Esophagus squamous epithelium (tissue), 4 donors: ENCODE results near the gene AMPD2.

Source experiments
- POLR2A ChIP-seq, 4 donors: fragments of 450-650 bp; IDR thresholded peaks; one replicate each; pipeline ENCODE4 v1.6.1; 2017; ENCODE audit warnings: antibody characterized with exemption in 4 of 4, mild to moderate bottlenecking in 4 of 4, moderate library complexity in 3 of 4
- TF ChIP-seq, protein P1 (sequence below), 6 experiments: fragments of 450-650 bp in 4 of 6; fragments of 200-600 bp in 2 of 6; sonication (generic) in 2 of 6; IDR thresholded peaks; one replicate each; pipeline ENCODE4 v1.5.1; 2016 to 2019; ENCODE audit warnings: antibody characterized with exemption in 6 of 6, mild to moderate bottlenecking in 4 of 6, moderate library complexity in 4 of 6

DNA sequence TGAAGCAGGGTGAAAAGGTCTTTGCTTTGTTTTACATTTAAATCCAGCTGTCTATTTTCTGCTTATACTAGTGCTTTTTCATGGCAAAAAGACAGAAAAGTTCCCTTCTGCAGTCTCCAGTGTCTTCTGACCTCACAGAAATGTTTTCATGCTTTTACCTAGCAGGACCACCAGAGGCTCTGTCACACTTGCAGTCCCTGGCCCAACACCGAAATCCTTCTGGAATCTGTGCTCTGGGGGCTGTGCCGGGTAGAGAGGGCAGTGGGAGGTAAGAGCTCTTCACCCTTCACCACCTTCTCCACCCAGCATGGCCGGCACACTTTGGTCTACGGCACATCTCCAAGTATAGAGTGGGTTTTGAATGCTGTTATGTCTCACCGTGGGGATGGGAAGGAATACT is 21.0 kb upstream of the AMPD2 start:
- TF ChIP-seq, protein P1, sequence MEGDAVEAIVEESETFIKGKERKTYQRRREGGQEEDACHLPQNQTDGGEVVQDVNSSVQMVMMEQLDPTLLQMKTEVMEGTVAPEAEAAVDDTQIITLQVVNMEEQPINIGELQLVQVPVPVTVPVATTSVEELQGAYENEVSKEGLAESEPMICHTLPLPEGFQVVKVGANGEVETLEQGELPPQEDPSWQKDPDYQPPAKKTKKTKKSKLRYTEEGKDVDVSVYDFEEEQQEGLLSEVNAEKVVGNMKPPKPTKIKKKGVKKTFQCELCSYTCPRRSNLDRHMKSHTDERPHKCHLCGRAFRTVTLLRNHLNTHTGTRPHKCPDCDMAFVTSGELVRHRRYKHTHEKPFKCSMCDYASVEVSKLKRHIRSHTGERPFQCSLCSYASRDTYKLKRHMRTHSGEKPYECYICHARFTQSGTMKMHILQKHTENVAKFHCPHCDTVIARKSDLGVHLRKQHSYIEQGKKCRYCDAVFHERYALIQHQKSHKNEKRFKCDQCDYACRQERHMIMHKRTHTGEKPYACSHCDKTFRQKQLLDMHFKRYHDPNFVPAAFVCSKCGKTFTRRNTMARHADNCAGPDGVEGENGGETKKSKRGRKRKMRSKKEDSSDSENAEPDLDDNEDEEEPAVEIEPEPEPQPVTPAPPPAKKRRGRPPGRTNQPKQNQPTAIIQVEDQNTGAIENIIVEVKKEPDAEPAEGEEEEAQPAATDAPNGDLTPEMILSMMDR (IDR thresholded peaks at IDR 0.05), result no peak
- no peak for TF ChIP-seq POLR2A (IDR thresholded peaks at IDR 0.05)
